HCT116 (cell line): Measurements from ENCODE around the gene IFRD2. TPM values are rescaled to one million over a fixed set of nuclear protein-coding genes. Genes with fewer than 3 reads are reported as not detected.

Experiments
- ATAC-seq: fragments of 200-7000 bp; cut with Tn5 transposase; 2 replicates; pipeline ENCODE4 v1.9.1; 2020; ENCODE audit warnings: mild to moderate bottlenecking, moderate library complexity
- BruUV-seq: library from RNA; stranded (reverse); fragments of 400-500 nt; replicated peaks from 2 replicates; lab custom pipeline; 2021; lab: Mats Ljungman, UMichigan
- CTCF ChIA-PET: fragments of 300-600 bp; sonication (Branson Sonifier 250); formaldehyde crosslinking; loops from one replicate; lab custom pipeline; 2021; ENCODE audit warnings: antibody characterized with exemption; lab: Charles Lee
- POLR2A ChIA-PET: fragments of 300-600, 350-600 bp; sonication (Branson Sonifier 250); formaldehyde crosslinking; loops from one replicate; lab custom pipeline; 2021; ENCODE audit warnings: antibody characterized with exemption; lab: Charles Lee
- RAD21 ChIA-PET, 2 experiments: fragments of 300-600 bp; sonication (Branson Sonifier 250); formaldehyde crosslinking; loops; one replicate each; lab custom pipeline; 2023; ENCODE audit warnings: low total read pairs in 2 of 2; ENCODE audit not compliant: uncharacterized antibody in 2 of 2, unreplicated experiment in 2 of 2, low non-redundant PET in 1 of 2; lab: Charles Lee
- DNase-seq: peaks from one replicate; pipeline ENCODE4 v3.0.0-alpha.2; 2010; ENCODE audit warnings: low read depth, low spot score
- H2AFZ ChIP-seq: fragments of 200-600 bp; shearing (Covaris generic), sonication (generic); 2 replicates; pipeline ENCODE4 v1.6.1; 2017; ENCODE audit warnings: low read depth, mixed run types, mixed read lengths, antibody characterized with exemption, low read length; ENCODE audit not compliant: poor library complexity, severe bottlenecking
- H3K27ac ChIP-seq: 2 replicates; pipeline ENCODE4 v1.5.1; 2012; ENCODE audit warnings: low read depth, low read length
- H3K27me3 ChIP-seq: fragments of 200-600 bp; sonication (generic); 2 replicates; pipeline ENCODE4 v1.6.1; 2016; ENCODE audit warnings: mixed run types, low read length, mixed read lengths; ENCODE audit not compliant: insufficient read depth
- H3K36me3 ChIP-seq, 2 experiments: fragments of 200-500 bp in 1 of 2; fragments of 200-600 bp in 1 of 2; sonication (Bioruptor generic) in 1 of 2; sonication (generic) in 1 of 2; 2 replicates each; pipeline versions ENCODE4 v1.5.1 to v1.6.1; 2014 to 2016; ENCODE audit warnings: low read length in 2 of 2, inconsistent platforms in 1 of 2, mixed read lengths in 1 of 2, mixed run types in 1 of 2; ENCODE audit not compliant: insufficient read depth in 2 of 2, control insufficient read depth in 1 of 2
- H3K4me1 ChIP-seq, 2 experiments: fragments of 200-600 bp in 1 of 2; sonication (generic) in 1 of 2; 2 replicates each; pipeline versions ENCODE4 v1.5.1 to v1.6.1; 2012 to 2017; ENCODE audit warnings: low read length in 2 of 2, inconsistent platforms in 1 of 2, mild to moderate bottlenecking in 1 of 2, mixed read lengths in 1 of 2, mixed run types in 1 of 2, moderate library complexity in 1 of 2; ENCODE audit not compliant: insufficient read depth in 2 of 2, control insufficient read depth in 1 of 2
- H3K4me2 ChIP-seq: fragments of 200-600 bp; sonication (generic); 2 replicates; pipeline ENCODE4 v1.6.1; 2017; ENCODE audit warnings: mixed run types, low read length, mixed read lengths
- H3K4me3 ChIP-seq, 2 experiments: fragments of 200-600 bp in 1 of 2; sonication (generic) in 1 of 2; replicated peaks in 1 of 2; 2 replicates each; pipeline ENCODE4 v1.5.1; 2011 to 2016; ENCODE audit warnings: low read length in 2 of 2, control low read depth in 1 of 2, low read depth in 1 of 2, mild to moderate bottlenecking in 1 of 2, mixed read lengths in 1 of 2, mixed run types in 1 of 2
- H3K79me2 ChIP-seq: fragments of 200-600 bp; sonication (generic); 2 replicates; pipeline ENCODE4 v1.6.1; 2017; ENCODE audit warnings: mild to moderate bottlenecking, mixed run types, low read length, moderate library complexity, mixed read lengths; ENCODE audit not compliant: insufficient read depth
- H3K9ac ChIP-seq: fragments of 200-600 bp; sonication (generic); 2 replicates; pipeline ENCODE4 v1.6.1; 2016; ENCODE audit warnings: low read length, mixed read lengths
- H3K9me2 ChIP-seq: fragments of 200-600 bp; sonication (generic), shearing (Covaris generic); 2 replicates; pipeline ENCODE4 v1.6.1; 2017; ENCODE audit warnings: mixed run types, mild to moderate bottlenecking, moderate library complexity; ENCODE audit not compliant: insufficient read depth
- H3K9me3 ChIP-seq, 2 experiments: fragments of 200-500 bp in 1 of 2; fragments of 200-600 bp in 1 of 2; sonication (Bioruptor generic) in 1 of 2; sonication (generic) in 1 of 2; 2 replicates each; pipeline ENCODE4 v1.6.1; 2014 to 2017; ENCODE audit warnings: low read length in 2 of 2, mixed read lengths in 2 of 2, inconsistent platforms in 1 of 2, low read depth in 1 of 2, mild to moderate bottlenecking in 1 of 2, mixed run types in 1 of 2, moderate library complexity in 1 of 2; ENCODE audit not compliant: control insufficient read depth in 1 of 2, insufficient read depth in 1 of 2
- H4K20me1 ChIP-seq: fragments of 200-600 bp; sonication (generic), shearing (Covaris generic); 2 replicates; pipeline ENCODE4 v1.6.1; 2017; ENCODE audit warnings: mixed run types, mild to moderate bottlenecking, moderate library complexity; ENCODE audit not compliant: insufficient read depth
- ATF3 ChIP-seq: IDR thresholded peaks from 2 replicates; pipeline ENCODE4 v1.6.1; 2012
- CBX3 ChIP-seq: IDR thresholded peaks from 2 replicates; pipeline ENCODE4 v1.6.1; 2012; ENCODE audit warnings: low read depth
- CTCF ChIP-seq, 3 experiments: fragments of 200-600 bp in 1 of 3; sonication (generic) in 1 of 3; IDR thresholded peaks in 2 of 3; conservative IDR thresholded peaks in 1 of 3; 2 replicates each; pipeline ENCODE4 v1.5.1; 2012 to 2017; ENCODE audit warnings: low read depth in 2 of 3, low read length in 2 of 3, antibody characterized with exemption in 1 of 3, borderline replicate concordance in 1 of 3, control low read depth in 1 of 3, mild to moderate bottlenecking in 1 of 3, mixed read lengths in 1 of 3, mixed run types in 1 of 3, moderate library complexity in 1 of 3; ENCODE audit not compliant: insufficient read depth in 1 of 3
- EGR1 ChIP-seq: IDR thresholded peaks from 2 replicates; pipeline ENCODE4 v1.6.1; 2012; ENCODE audit warnings: low read depth
- ELF1 ChIP-seq: IDR thresholded peaks from 2 replicates; pipeline ENCODE4 v1.6.1; 2012; ENCODE audit warnings: low read depth, borderline replicate concordance
- EZH2 ChIP-seq: fragments of 200-600 bp; sonication (generic); IDR thresholded peaks from 2 replicates; pipeline ENCODE4 v1.6.1; 2017; ENCODE audit warnings: antibody characterized with exemption, mixed run types
- EZH2phosphoT487 ChIP-seq: fragments of 200-600 bp; IDR thresholded peaks from 2 replicates; pipeline ENCODE4 v1.6.1; 2018; ENCODE audit warnings: antibody characterized with exemption, borderline replicate concordance
- JUND ChIP-seq: IDR thresholded peaks from 2 replicates; pipeline ENCODE4 v1.6.1; 2012
- POLR2A ChIP-seq: IDR thresholded peaks from 2 replicates; pipeline ENCODE4 v1.7.0; 2011; ENCODE audit warnings: borderline replicate concordance; ENCODE audit not compliant: insufficient read depth, insufficient read length; ENCODE audit errors: extremely low read depth
- REST ChIP-seq: IDR thresholded peaks from 2 replicates; pipeline ENCODE4 v1.6.1; 2012; ENCODE audit warnings: low read depth
- SIN3A ChIP-seq: IDR thresholded peaks from 2 replicates; pipeline ENCODE4 v1.6.1; 2012; ENCODE audit warnings: low read depth
- YY1 ChIP-seq: IDR thresholded peaks from 2 replicates; pipeline ENCODE4 v1.6.1; 2011; ENCODE audit warnings: low read length, low read depth, moderate library complexity, mild to moderate bottlenecking; ENCODE audit not compliant: insufficient replicate concordance; ENCODE audit errors: extremely low read depth
- ZBTB33 ChIP-seq: IDR thresholded peaks from 2 replicates; pipeline ENCODE4 v1.6.1; 2011; ENCODE audit warnings: mild to moderate bottlenecking, low read length, moderate library complexity; ENCODE audit not compliant: insufficient replicate concordance; ENCODE audit errors: extremely low read depth
- ZFX ChIP-seq: fragments of 450-650 bp; IDR thresholded peaks from 2 replicates; pipeline ENCODE4 v1.6.1; 2017
- ZNF274 ChIP-seq: fragments of 200-500 bp; sonication (Bioruptor generic); IDR thresholded peaks from 2 replicates; pipeline ENCODE4 v1.6.1; 2014; ENCODE audit warnings: mild to moderate bottlenecking, low read depth, low read length, inconsistent platforms
- intact Hi-C: fragments of 100-400 bp; cut with micrococcal nuclease; formaldehyde crosslinking; loops from 2 replicates; pipeline ENCODE4 v1.10.0; 2022
- total RNA-seq: library from RNA; stranded (reverse); gene quantifications from one replicate; pipeline ENCODE4 v1.2.1, GENCODE V29; 2021; ENCODE audit not compliant: unreplicated experiment

IFRD2 gene
- total RNA-seq, 1 experiment from 2014 or later: 146 TPM

GRCh38 chr3:50323092-50323600 is 30.9 kb upstream of the IFRD2 start:
- H3K9me2 ChIP-seq: no peaks in the 10 kb centered on the region
- ChIA-PET POLR2A (interaction anchor here (1.3 kb wide), 1 partner anchor 14 kb away, joined by 4 read pairs; no protein-coding TSS in a partner anchor), CTCF (interaction anchor here (0.8 kb wide), 1 partner anchor 46 kb away, joined by 3 read pairs; no protein-coding TSS in a partner anchor)
- H3K4me1 ChIP-seq: peaks cover 41 to 67% of the 10 kb centered on the region in 2 experiments
- H3K36me3 ChIP-seq: peaks cover 9 to 25% of the 10 kb centered on the region in 2 experiments; a peak in 2 of 4 replicates
- no peaks in the 10 kb centered on the region for H3K9me3 ChIP-seq
- H3K9ac ChIP-seq: no peak overlapping the region
- H3K4me3 ChIP-seq: no peak overlapping the region
- no peaks in the 10 kb centered on the region for H4K20me1 ChIP-seq
- peaks cover 56% of the 10 kb centered on the region for H3K79me2 ChIP-seq
- DNase-seq: no peak
- TF ChIP-seq EZH2phosphoT487: no peak
- no peak for TF ChIP-seq JUND
- no peak for TF ChIP-seq ATF3
- TF ChIP-seq EGR1: no peak
- no peak for TF ChIP-seq YY1
- TF ChIP-seq CTCF (IDR thresholded peaks at IDR 0.05 in 2 of 3, conservative IDR thresholded peaks at IDR 0.05 in 1 of 3; ENCODE audit: borderline replicate concordance in 1 of 3, insufficient read depth in 1 of 3, low read depth in 2 of 3, low read length in 2 of 3): no peak
- no peak for TF ChIP-seq SIN3A
- TF ChIP-seq EZH2: no peak
- TF ChIP-seq ZFX: no peak
- TF ChIP-seq CBX3: no peak
- no peak for TF ChIP-seq POLR2A
- no peak for TF ChIP-seq REST
- no peak for TF ChIP-seq ZNF274
- TF ChIP-seq ZBTB33: no peak
- no peak for TF ChIP-seq ELF1
- TF ChIP-seq, all 23 proteins: peak for 0
- BruUV-seq: no TSS peak
- H3K27me3 ChIP-seq: no peaks in the 10 kb centered on the region
- RAD21 ChIA-PET: interaction anchor here in 1 of 2 experiments (1.5 kb wide), 1 partner anchor 24 kb away, joined by 4 read pairs; the partner anchor contains the start of genes HYAL3 and NAA80
- no peak for ATAC-seq
- H3K27ac ChIP-seq: peak overlapping the region; percentile 93; the same call in 1 of the 2 replicates
- H3K4me2 ChIP-seq: no peak overlapping the region
- no peak overlapping the region for H2AFZ ChIP-seq
- intact Hi-C loops: no loop called here
